ENCODE data around the gene TMEM179. TPM values are rescaled to one million over a fixed set of nuclear protein-coding genes. Genes with fewer than 3 reads are reported as not detected.

TMEM179 gene
- total and polyA plus RNA-seq, 2 experiments from 2014 or later = not detected

- no peak overlapping the region for H3K27ac ChIP-seq
- peaks cover 5% of the 10 kb centered on the region for H3K27me3 ChIP-seq (replicated peaks; ENCODE audit: insufficient read depth)
- no peak for TF ChIP-seq EZH2 (IDR thresholded peaks at IDR 0.05; ENCODE audit: insufficient read depth, poor library complexity, severe bottlenecking)
- TF ChIP-seq EZH2phosphoT487 (IDR thresholded peaks at IDR 0.05; ENCODE audit: insufficient read depth, low read depth) = no peak
- 47 to 53% methylated on average over 13 of the region's 13 CpGs for WGBS, 2 experiments (ENCODE audit: low coverage in 1 of 2, low lambda C conversion rate in 2 of 2, missing lambda C conversion rate in 2 of 2)
- no peak overlapping the region for H2AFZ ChIP-seq
- H3K9ac ChIP-seq = no peak overlapping the region
- DNase-seq = no peak
- in situ Hi-C loops (cut with MboI) = no loop called here
- no peaks in the 10 kb centered on the region for H3F3A ChIP-seq (ENCODE audit: insufficient read depth)
- H3K79me2 ChIP-seq (ENCODE audit: insufficient read depth) = no peaks in the 10 kb centered on the region
- no peak overlapping the region for H3K4me3 ChIP-seq
- no peaks in the 10 kb centered on the region for H4K20me1 ChIP-seq (ENCODE audit: insufficient read depth)
- H3K36me3 ChIP-seq (ENCODE audit: low read depth) = no peaks in the 10 kb centered on the region
- H3K9me2 ChIP-seq (ENCODE audit: insufficient read depth) = no peaks in the 10 kb centered on the region
- no peak overlapping the region for H3K4me2 ChIP-seq (ENCODE audit: unreplicated experiment)
- H3K4me1 ChIP-seq (ENCODE audit: insufficient read depth) = no peaks in the 10 kb centered on the region
- no peaks in the 10 kb centered on the region for H3K9me3 ChIP-seq (ENCODE audit: low read depth)
These were observed 54.2 kb downstream of the TMEM179 start for GRCh38 chr14:104550340-104550860.

GRCh38 chr14:104549536-104550339 is 54.8 kb downstream of the TMEM179 start:
- Histone ChIP-seq H2AFZ (no peak overlapping the region), H3K9me2 (ENCODE audit: insufficient read depth) (no peaks in the 10 kb centered on the region), H3K4me3 (no peak overlapping the region), H3K36me3 (ENCODE audit: low read depth) (no peaks in the 10 kb centered on the region), H3K9me3 (ENCODE audit: low read depth) (no peaks in the 10 kb centered on the region), H3F3A (ENCODE audit: insufficient read depth) (no peaks in the 10 kb centered on the region), H4K20me1 (ENCODE audit: insufficient read depth) (no peaks in the 10 kb centered on the region), H3K27me3 (replicated peaks; ENCODE audit: insufficient read depth) (peaks cover 5% of the 10 kb centered on the region), H3K9ac (no peak overlapping the region), H3K27ac (no peak overlapping the region), H3K4me2 (ENCODE audit: unreplicated experiment) (no peak overlapping the region), H3K79me2 (ENCODE audit: insufficient read depth) (no peaks in the 10 kb centered on the region), H3K4me1 (ENCODE audit: insufficient read depth) (no peaks in the 10 kb centered on the region)
- WGBS, 2 experiments (ENCODE audit: low coverage in 1 of 2, low lambda C conversion rate in 2 of 2, missing lambda C conversion rate in 2 of 2) = 37 to 44% methylated on average over 8 of the region's 8 CpGs
- DNase-seq = no peak
- TF ChIP-seq EZH2 (IDR thresholded peaks at IDR 0.05; ENCODE audit: insufficient read depth, poor library complexity, severe bottlenecking) = no peak
- no peak for TF ChIP-seq EZH2phosphoT487 (IDR thresholded peaks at IDR 0.05; ENCODE audit: insufficient read depth, low read depth)
- in situ Hi-C loops (cut with MboI) = no loop called here

- H3K27ac ChIP-seq = no peak overlapping the region
- DNase-seq = no peak
- no peaks in the 10 kb centered on the region for H3K79me2 ChIP-seq (ENCODE audit: insufficient read depth)
- H3K4me2 ChIP-seq (ENCODE audit: unreplicated experiment) = no peak overlapping the region
- 19% methylated on average over 12 to 15 of the region's 15 CpGs for WGBS, 2 experiments (ENCODE audit: low coverage in 1 of 2, low lambda C conversion rate in 2 of 2, missing lambda C conversion rate in 2 of 2)
- H3F3A ChIP-seq (ENCODE audit: insufficient read depth) = no peaks in the 10 kb centered on the region
- H3K4me3 ChIP-seq = no peak overlapping the region
- no peak overlapping the region for H3K9ac ChIP-seq
- no peaks in the 10 kb centered on the region for H3K9me2 ChIP-seq (ENCODE audit: insufficient read depth)
- no peaks in the 10 kb centered on the region for H3K4me1 ChIP-seq (ENCODE audit: insufficient read depth)
- H3K9me3 ChIP-seq (ENCODE audit: low read depth) = no peaks in the 10 kb centered on the region
- H3K27me3 ChIP-seq (replicated peaks; ENCODE audit: insufficient read depth) = peaks cover 11% of the 10 kb centered on the region; the same call in 1 of the 2 replicates
- no peak overlapping the region for H2AFZ ChIP-seq
- in situ Hi-C loops (cut with MboI) = no loop called here
- H4K20me1 ChIP-seq (ENCODE audit: insufficient read depth) = no peaks in the 10 kb centered on the region
- TF ChIP-seq EZH2phosphoT487 (IDR thresholded peaks at IDR 0.05; ENCODE audit: insufficient read depth, low read depth) = no peak
- H3K36me3 ChIP-seq (ENCODE audit: low read depth) = no peaks in the 10 kb centered on the region
These were observed 55.6 kb downstream of the TMEM179 start for GRCh38 chr14:104548802-104549535.

- H3K9ac ChIP-seq = no peak overlapping the region
- H3K9me2 ChIP-seq (ENCODE audit: insufficient read depth) = no peaks in the 10 kb centered on the region
- in situ Hi-C loops (cut with MboI) = no loop called here
- H3K4me2 ChIP-seq (ENCODE audit: unreplicated experiment) = no peak overlapping the region
- H3K4me3 ChIP-seq = no peak overlapping the region
- no peak for TF ChIP-seq EZH2phosphoT487 (IDR thresholded peaks at IDR 0.05; ENCODE audit: insufficient read depth, low read depth)
- H4K20me1 ChIP-seq (ENCODE audit: insufficient read depth) = no peaks in the 10 kb centered on the region
- no peaks in the 10 kb centered on the region for H3K79me2 ChIP-seq (ENCODE audit: insufficient read depth)
- no peaks in the 10 kb centered on the region for H3K4me1 ChIP-seq (ENCODE audit: insufficient read depth)
- no peak overlapping the region for H3K27ac ChIP-seq
- DNase-seq = no peak
- no peaks in the 10 kb centered on the region for H3K9me3 ChIP-seq (ENCODE audit: low read depth)
- H3K36me3 ChIP-seq (ENCODE audit: low read depth) = no peaks in the 10 kb centered on the region
- no peak overlapping the region for H2AFZ ChIP-seq
- H3K27me3 ChIP-seq (replicated peaks; ENCODE audit: insufficient read depth) = peaks cover 16% of the 10 kb centered on the region; the same call in 1 of the 2 replicates
- 61 to 69% methylated on average over 8 to 13 of the region's 14 CpGs for WGBS, 2 experiments (ENCODE audit: low coverage in 1 of 2, low lambda C conversion rate in 2 of 2, missing lambda C conversion rate in 2 of 2)
- no peaks in the 10 kb centered on the region for H3F3A ChIP-seq (ENCODE audit: insufficient read depth)
These were observed 56.4 kb downstream of the TMEM179 start for GRCh38 chr14:104547998-104548700.

Data from GM23248 (cell line).